DMS153 treated with DMSO at 0.1 percent for 48 hours (cell line): Measurements from ENCODE around the gene HTT.

Source experiments
- DNase-seq: peaks from one replicate; lab custom pipeline; 2025; ENCODE audit not compliant: unreplicated experiment; lab: John Stamatoyannopoulos, UW

The HTT gene

GRCh38 chr4:3233391-3234071 lies 159.1 kb downstream of the HTT start:
- DNase-seq: no peak

GRCh38 chr4:3234171-3235029 lies 159.9 kb downstream of the HTT start:
- no peak for DNase-seq

- no peak for DNase-seq
These were observed 160.5 kb downstream of the HTT start for GRCh38 chr4:3235030-3235345.

- no peak for DNase-seq
These were observed 161.1 kb downstream of the HTT start for GRCh38 chr4:3235581-3235980.

GRCh38 chr4:3236326-3236878 lies 161.9 kb downstream of the HTT start:
- no peak for DNase-seq

- DNase-seq: no peak
These were observed 162.8 kb downstream of the HTT start for GRCh38 chr4:3237266-3237665.

- no peak for DNase-seq
These were observed 163.5 kb downstream of the HTT start for GRCh38 chr4:3237712-3238560.

- DNase-seq: no peak
These were observed 164.2 kb downstream of the HTT start for GRCh38 chr4:3238721-3239120.

GRCh38 chr4:3239303-3239702 lies 164.8 kb downstream of the HTT start:
- DNase-seq: no peak

GRCh38 chr4:3239998-3240920 lies 165.8 kb downstream of the HTT start:
- DNase-seq: no peak

GRCh38 chr4:3240936-3241522 lies 166.5 kb downstream of the HTT start:
- DNase-seq: no peak

- no peak for DNase-seq
These were observed 167.5 kb downstream of the HTT start for GRCh38 chr4:3241898-3242524.

- no peak for DNase-seq
These were observed 168.8 kb downstream of the HTT start for GRCh38 chr4:3243136-3243780.

GRCh38 chr4:3244002-3244401 lies 169.5 kb downstream of the HTT start:
- no peak for DNase-seq

- DNase-seq: no peak
These were observed 170.3 kb downstream of the HTT start for GRCh38 chr4:3244747-3245146.

- no peak for DNase-seq
These were observed 171.2 kb downstream of the HTT start for GRCh38 chr4:3245676-3246075.

GRCh38 chr4:3246458-3247398 lies 172.2 kb downstream of the HTT start:
- no peak for DNase-seq
